ENCODE measurements around the gene RCOR1. TPM values are rescaled to one million over a fixed set of nuclear protein-coding genes. Genes with fewer than 3 reads are reported as not detected.

The RCOR1 gene
- total and polyA plus RNA-seq, 12 donors: 3.1 to 16.9 (median 12.5) TPM

- WGBS, 2 donors: 94 to 96% methylated on average over 18 of the region's 18 CpGs
- DNase-seq (no peak), ATAC-seq (no peak)
- no peak overlapping the region for H3K4me3 ChIP-seq
- no peaks in the 10 kb centered on the region for H3K27me3 ChIP-seq
- no peak overlapping the region for H3K27ac ChIP-seq
- no peaks in the 10 kb centered on the region for H3K4me1 ChIP-seq
- intact Hi-C loops (cut with DNase I): no loop called here
- H3K36me3 ChIP-seq: peaks cover 0 to 11% (median 0%) of the 10 kb centered on the region in 9 donors
- H3K9me3 ChIP-seq: peaks cover 0 to 27% (median 8%) of the 10 kb centered on the region in 11 donors
- TF ChIP-seq, protein P1, sequence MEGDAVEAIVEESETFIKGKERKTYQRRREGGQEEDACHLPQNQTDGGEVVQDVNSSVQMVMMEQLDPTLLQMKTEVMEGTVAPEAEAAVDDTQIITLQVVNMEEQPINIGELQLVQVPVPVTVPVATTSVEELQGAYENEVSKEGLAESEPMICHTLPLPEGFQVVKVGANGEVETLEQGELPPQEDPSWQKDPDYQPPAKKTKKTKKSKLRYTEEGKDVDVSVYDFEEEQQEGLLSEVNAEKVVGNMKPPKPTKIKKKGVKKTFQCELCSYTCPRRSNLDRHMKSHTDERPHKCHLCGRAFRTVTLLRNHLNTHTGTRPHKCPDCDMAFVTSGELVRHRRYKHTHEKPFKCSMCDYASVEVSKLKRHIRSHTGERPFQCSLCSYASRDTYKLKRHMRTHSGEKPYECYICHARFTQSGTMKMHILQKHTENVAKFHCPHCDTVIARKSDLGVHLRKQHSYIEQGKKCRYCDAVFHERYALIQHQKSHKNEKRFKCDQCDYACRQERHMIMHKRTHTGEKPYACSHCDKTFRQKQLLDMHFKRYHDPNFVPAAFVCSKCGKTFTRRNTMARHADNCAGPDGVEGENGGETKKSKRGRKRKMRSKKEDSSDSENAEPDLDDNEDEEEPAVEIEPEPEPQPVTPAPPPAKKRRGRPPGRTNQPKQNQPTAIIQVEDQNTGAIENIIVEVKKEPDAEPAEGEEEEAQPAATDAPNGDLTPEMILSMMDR (IDR thresholded peaks at IDR 0.05): no peak
Measured at GRCh38 chr14:102737402-102738372, 145.2 kb downstream of the RCOR1 start.

- intact Hi-C loops (cut with DNase I): no loop called here
- TF ChIP-seq, protein P1 (IDR thresholded peaks at IDR 0.05): no peak
- whole genome bisulfite sequencing, 2 donors: 88% methylated on average over 11 of the region's 11 CpGs
Measured at GRCh38 chr14:102738373-102739189, 146.1 kb downstream of the RCOR1 start.

GRCh38 chr14:102739190-102739469 is 146.7 kb downstream of the RCOR1 start:
- TF ChIP-seq, protein P1 (IDR thresholded peaks at IDR 0.05): no peak
- no peak overlapping the region for H3K4me3 ChIP-seq
- peaks cover 0 to 33% (median 8%) of the 10 kb centered on the region in 11 donors for H3K9me3 ChIP-seq
- H3K4me1 ChIP-seq: no peaks in the 10 kb centered on the region
- no peak overlapping the region for H3K27ac ChIP-seq
- 78 to 79% methylated on average over 3 of the region's 3 CpGs for WGBS, 2 donors
- ATAC-seq (no peak), DNase-seq (no peak)
- H3K27me3 ChIP-seq: no peaks in the 10 kb centered on the region
- H3K36me3 ChIP-seq: peaks cover 0 to 13% (median 0%) of the 10 kb centered on the region in 9 donors
- intact Hi-C loops (cut with DNase I): no loop called here

More at GRCh38 chr14:102738373-102739189, 146.1 kb downstream of the RCOR1 start:
- Histone ChIP-seq H3K36me3 (peaks cover 0 to 11% (median 0%) of the 10 kb centered on the region in 9 donors), H3K27me3 (no peaks in the 10 kb centered on the region), H3K4me1 (no peaks in the 10 kb centered on the region), H3K4me3 (no peak overlapping the region), H3K9me3 (peaks cover 0 to 33% (median 8%) of the 10 kb centered on the region in 11 donors), H3K27ac (no peak overlapping the region)
- peak in 1 of 8 donors; percentile 46 for ATAC-seq
- DNase-seq: no peak

Data from heart right ventricle (tissue), 16 donors.